HepG2 (cell line): ENCODE data around the gene UQCR11. TPM values are rescaled to one million over a fixed set of nuclear protein-coding genes. Genes with fewer than 3 reads are reported as not detected.

Source experiments
- CBFB ChIP-seq: sonication (generic); formaldehyde crosslinking; IDR thresholded peaks from 2 replicates; pipeline ENCODE4 v1.4.0; 2020; ENCODE audit warnings: missing genetic modification reagents
- CC2D1A ChIP-seq: sonication (generic); formaldehyde crosslinking; IDR thresholded peaks from 2 replicates; pipeline ENCODE4 v1.8.1; 2023; ENCODE audit warnings: mild to moderate bottlenecking, missing genetic modification reagents
- HIVEP1 ChIP-seq: sonication (generic); formaldehyde crosslinking; IDR thresholded peaks from 2 replicates; pipeline ENCODE4 v1.4.0; 2020; ENCODE audit warnings: mild to moderate bottlenecking, missing genetic modification reagents
- HNRNPH1 ChIP-seq: fragments of 200-400 bp; formaldehyde crosslinking; optimal IDR thresholded peaks from 2 replicates; pipeline ENCODE3; 2017; ENCODE audit warnings: mild to moderate bottlenecking, low read depth, low read length
- HOXA3 ChIP-seq: sonication (generic); formaldehyde crosslinking; IDR thresholded peaks from 2 replicates; pipeline ENCODE4 v1.5.0; 2020; ENCODE audit warnings: missing genetic modification reagents
- JARID2 ChIP-seq: sonication (generic); formaldehyde crosslinking; IDR thresholded peaks from 2 replicates; pipeline ENCODE4 v1.8.1; 2023; ENCODE audit warnings: missing genetic modification reagents, inconsistent platforms; ENCODE audit not compliant: insufficient replicate concordance
- KDM5B ChIP-seq: sonication (generic); formaldehyde crosslinking; IDR thresholded peaks from 2 replicates; pipeline ENCODE4 v1.4.0; 2020; ENCODE audit warnings: missing genetic modification reagents, mild to moderate bottlenecking, borderline replicate concordance
- NBN ChIP-seq: fragments of 450-650 bp; conservative IDR thresholded peaks from 2 replicates; pipeline ENCODE4 v1.6.1; 2017
- NFKBIZ ChIP-seq: IDR thresholded peaks from 2 replicates; pipeline ENCODE4 v1.6.1; 2018; ENCODE audit warnings: missing genetic modification reagents, missing compliant biosample characterization
- NR2C2 ChIP-seq: sonication (generic); formaldehyde crosslinking; IDR thresholded peaks from 2 replicates; pipeline ENCODE4 v1.4.0; 2020; ENCODE audit warnings: missing genetic modification reagents, mild to moderate bottlenecking, moderate library complexity, borderline replicate concordance
- NRL ChIP-seq: sonication (generic); formaldehyde crosslinking; IDR thresholded peaks from 2 replicates; pipeline ENCODE4 v1.5.0; 2020; ENCODE audit warnings: missing genetic modification reagents, mild to moderate bottlenecking, moderate library complexity, borderline replicate concordance
- PCBP2 ChIP-seq: fragments of 200-400 bp; formaldehyde crosslinking; optimal IDR thresholded peaks from 2 replicates; pipeline ENCODE3; 2018; ENCODE audit warnings: low read length, low read depth; ENCODE audit not compliant: poor library complexity, severe bottlenecking
- RFX3 ChIP-seq: IDR thresholded peaks from 2 replicates; pipeline ENCODE4 v1.6.1; 2016; ENCODE audit warnings: missing biosample characterization, missing genetic modification reagents
- SETDB1 ChIP-seq: sonication (generic); formaldehyde crosslinking; IDR thresholded peaks from 2 replicates; pipeline ENCODE4 v1.5.1; 2020; ENCODE audit warnings: missing genetic modification reagents, mild to moderate bottlenecking, borderline replicate concordance
- SIN3B ChIP-seq: fragments of 150-350 bp; IDR thresholded peaks from 2 replicates; pipeline ENCODE4 v1.6.1; 2014; ENCODE audit warnings: low read length
- U2AF2 ChIP-seq: fragments of 200-400 bp; formaldehyde crosslinking; IDR thresholded peaks from 2 replicates; pipeline ENCODE4 v1.6.1; 2017; ENCODE audit warnings: low read depth, mild to moderate bottlenecking, low read length
- ZFYVE20 ChIP-seq: sonication (generic); formaldehyde crosslinking; IDR thresholded peaks from 2 replicates; pipeline ENCODE4 v1.8.0; 2023; ENCODE audit warnings: low read depth, mild to moderate bottlenecking, moderate library complexity, missing genetic modification reagents, borderline replicate concordance
- ZNF468 ChIP-seq: sonication (generic); formaldehyde crosslinking; IDR thresholded peaks from 2 replicates; pipeline ENCODE4 v1.8.0; 2022; ENCODE audit warnings: mild to moderate bottlenecking, moderate library complexity, missing genetic modification reagents
- ZNF644 ChIP-seq: IDR thresholded peaks from 2 replicates; pipeline ENCODE4 v1.6.1; 2016; ENCODE audit warnings: low read depth
- ZNF678 ChIP-seq: sonication (generic); formaldehyde crosslinking; IDR thresholded peaks from 2 replicates; pipeline ENCODE4 v1.4.0; 2020; ENCODE audit warnings: mild to moderate bottlenecking, missing genetic modification reagents
- polyA plus RNA-seq, 8 experiments: library from polyadenylated mRNA; depleted of rRNA in 3 of 8; stranded (reverse) in 7 of 8; unstranded in 1 of 8; fragments of >200 nt; fragmentation: Illumina TruSeq in 4 of 8; extraction: Trizol in 4 of 8; gene quantifications; 2 replicates each; pipeline versions ENCODE4 v1.2.1 to v1.2.3, GENCODE V29; 2011 to 2016; ENCODE audit warnings: low read depth in 4 of 8, missing spikeins in 1 of 8, mixed read lengths in 1 of 8; ENCODE audit not compliant: insufficient read depth in 1 of 8
- total RNA-seq, 5 experiments: library from RNA; depleted of rRNA; stranded (reverse); fragments of >200 nt; fragmentation: Illumina TruSeq; extraction: Trizol; gene quantifications; 2 replicates each; pipeline ENCODE4 v1.2.3, GENCODE V29; 2016; ENCODE audit warnings: low read depth in 1 of 5
- TF ChIP-seq, protein P1 (sequence below): IDR thresholded peaks from 2 replicates; pipeline ENCODE4 v1.6.1; 2012; ENCODE audit warnings: inconsistent platforms
- TF ChIP-seq, protein P2 (sequence below): sonication (generic); formaldehyde crosslinking; IDR thresholded peaks from 2 replicates; pipeline ENCODE4 v1.4.0; 2020; ENCODE audit warnings: missing genetic modification reagents, low read depth, mild to moderate bottlenecking, borderline replicate concordance
- TF ChIP-seq, protein P3 (sequence below): sonication (generic); formaldehyde crosslinking; IDR thresholded peaks from 2 replicates; pipeline ENCODE4 v1.4.0; 2020; ENCODE audit warnings: missing genetic modification reagents, borderline replicate concordance
- TF ChIP-seq, protein P4 (sequence below): IDR thresholded peaks from 2 replicates; pipeline ENCODE4 v1.6.1; 2016; ENCODE audit warnings: low read depth, borderline replicate concordance

UQCR11 gene
- total and polyA plus RNA-seq, 2 of the 13 experiments (the other 11 are each of a cell fraction or from before 2014, with no cell fraction given), result 125 to 214 TPM

DNA sequence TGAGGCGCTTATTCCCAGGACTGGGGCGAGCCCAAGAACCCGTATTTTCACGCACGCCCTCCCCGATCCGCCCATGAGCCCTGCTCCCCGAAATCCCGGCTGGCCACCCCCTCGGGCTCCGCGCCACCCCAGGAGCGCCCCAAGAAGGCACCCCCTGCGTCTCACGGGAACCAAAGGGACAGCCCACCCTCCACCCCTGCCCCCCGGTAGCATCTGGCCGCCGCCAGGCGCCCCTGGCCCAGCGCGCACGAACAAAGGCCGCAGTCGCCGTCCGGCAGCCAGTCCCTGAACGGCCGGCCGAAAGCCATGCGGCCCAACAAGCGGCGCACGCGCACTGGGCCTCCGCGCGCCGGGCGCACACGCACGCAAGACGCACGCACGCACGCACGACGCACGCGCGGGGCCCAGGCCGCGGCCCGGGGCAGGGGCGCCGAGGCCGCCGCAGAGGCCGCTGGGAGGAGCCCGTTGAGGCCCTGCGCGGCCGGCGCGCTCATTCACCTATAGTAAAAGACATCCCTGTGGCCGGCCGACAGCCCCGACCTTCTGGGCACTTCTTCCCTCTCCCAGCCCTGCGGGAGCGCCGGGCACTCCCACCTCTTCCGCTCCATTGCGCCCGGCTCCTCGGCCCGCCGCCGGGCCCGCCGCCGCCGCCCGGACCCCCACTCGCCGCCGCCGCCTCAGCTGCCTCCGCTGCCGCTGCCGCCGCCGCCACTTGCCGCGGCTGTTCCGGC is 13.1 kb downstream of the UQCR11 start (continued):
- TF ChIP-seq KDM5B (CRISPR knock-in tag), result peak; percentile 83; the same call in 1 of the 2 replicates
- no peak for TF ChIP-seq U2AF2
- TF ChIP-seq NFKBIZ (CRISPR knock-in tag), result no peak
- TF ChIP-seq HNRNPH1, result no peak
- TF ChIP-seq, protein P1, sequence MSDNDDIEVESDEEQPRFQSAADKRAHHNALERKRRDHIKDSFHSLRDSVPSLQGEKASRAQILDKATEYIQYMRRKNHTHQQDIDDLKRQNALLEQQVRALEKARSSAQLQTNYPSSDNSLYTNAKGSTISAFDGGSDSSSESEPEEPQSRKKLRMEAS, result peak; percentile 98
- TF ChIP-seq ZFYVE20 (CRISPR knock-in tag), result no peak
- TF ChIP-seq, protein P2, sequence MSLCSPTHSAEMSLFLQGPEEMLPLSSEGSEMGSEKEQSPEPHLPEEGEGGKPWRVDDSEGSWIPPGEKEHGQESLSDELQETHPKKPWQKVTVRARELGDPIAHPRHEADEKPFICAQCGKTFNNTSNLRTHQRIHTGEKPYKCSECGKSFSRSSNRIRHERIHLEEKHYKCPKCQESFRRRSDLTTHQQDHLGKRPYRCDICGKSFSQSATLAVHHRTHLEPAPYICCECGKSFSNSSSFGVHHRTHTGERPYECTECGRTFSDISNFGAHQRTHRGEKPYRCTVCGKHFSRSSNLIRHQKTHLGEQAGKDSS, result 0 out of 2 replicates have a peak, but pooled peaks have one; percentile 32
- no peak for TF ChIP-seq JARID2 (CRISPR knock-in tag)
- TF ChIP-seq, protein P3, sequence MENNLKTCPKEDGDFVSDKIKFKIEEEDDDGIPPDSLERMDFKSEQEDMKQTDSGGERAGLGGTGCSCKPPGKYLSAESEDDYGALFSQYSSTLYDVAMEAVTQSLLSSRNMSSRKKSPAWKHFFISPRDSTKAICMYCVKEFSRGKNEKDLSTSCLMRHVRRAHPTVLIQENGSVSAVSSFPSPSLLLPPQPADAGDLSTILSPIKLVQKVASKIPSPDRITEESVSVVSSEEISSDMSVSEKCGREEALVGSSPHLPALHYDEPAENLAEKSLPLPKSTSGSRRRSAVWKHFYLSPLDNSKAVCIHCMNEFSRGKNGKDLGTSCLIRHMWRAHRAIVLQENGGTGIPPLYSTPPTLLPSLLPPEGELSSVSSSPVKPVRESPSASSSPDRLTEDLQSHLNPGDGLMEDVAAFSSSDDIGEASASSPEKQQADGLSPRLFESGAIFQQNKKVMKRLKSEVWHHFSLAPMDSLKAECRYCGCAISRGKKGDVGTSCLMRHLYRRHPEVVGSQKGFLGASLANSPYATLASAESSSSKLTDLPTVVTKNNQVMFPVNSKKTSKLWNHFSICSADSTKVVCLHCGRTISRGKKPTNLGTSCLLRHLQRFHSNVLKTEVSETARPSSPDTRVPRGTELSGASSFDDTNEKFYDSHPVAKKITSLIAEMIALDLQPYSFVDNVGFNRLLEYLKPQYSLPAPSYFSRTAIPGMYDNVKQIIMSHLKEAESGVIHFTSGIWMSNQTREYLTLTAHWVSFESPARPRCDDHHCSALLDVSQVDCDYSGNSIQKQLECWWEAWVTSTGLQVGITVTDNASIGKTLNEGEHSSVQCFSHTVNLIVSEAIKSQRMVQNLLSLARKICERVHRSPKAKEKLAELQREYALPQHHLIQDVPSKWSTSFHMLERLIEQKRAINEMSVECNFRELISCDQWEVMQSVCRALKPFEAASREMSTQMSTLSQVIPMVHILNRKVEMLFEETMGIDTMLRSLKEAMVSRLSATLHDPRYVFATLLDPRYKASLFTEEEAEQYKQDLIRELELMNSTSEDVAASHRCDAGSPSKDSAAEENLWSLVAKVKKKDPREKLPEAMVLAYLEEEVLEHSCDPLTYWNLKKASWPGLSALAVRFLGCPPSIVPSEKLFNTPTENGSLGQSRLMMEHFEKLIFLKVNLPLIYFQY (CRISPR knock-in tag), result peak; percentile 60; the same call in 1 of the 2 replicates
- TF ChIP-seq SETDB1 (CRISPR knock-in tag), result no peak
- TF ChIP-seq, protein P4, sequence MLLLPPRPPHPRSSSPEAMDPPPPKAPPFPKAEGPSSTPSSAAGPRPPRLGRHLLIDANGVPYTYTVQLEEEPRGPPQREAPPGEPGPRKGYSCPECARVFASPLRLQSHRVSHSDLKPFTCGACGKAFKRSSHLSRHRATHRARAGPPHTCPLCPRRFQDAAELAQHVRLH (CRISPR knock-in tag), result no peak; the same call in 1 of the 2 replicates
- no peak for TF ChIP-seq NBN
- TF ChIP-seq RFX3 (CRISPR knock-in tag), result no peak
- TF ChIP-seq CBFB (CRISPR knock-in tag), result peak; percentile 56; the same call in 1 of the 2 replicates
- no peak for TF ChIP-seq SIN3B
- TF ChIP-seq HIVEP1 (CRISPR knock-in tag), result 0 out of 2 replicates have a peak, but pooled peaks have one; percentile 60
- TF ChIP-seq ZNF678 (CRISPR knock-in tag), result 0 out of 2 replicates have a peak, but pooled peaks have one; percentile 72
- no peak for TF ChIP-seq PCBP2
- no peak for TF ChIP-seq CC2D1A (CRISPR knock-in tag)
- no peak for TF ChIP-seq ZNF468 (CRISPR knock-in tag)
- peak; percentile 59 for TF ChIP-seq NR2C2 (CRISPR knock-in tag)
- no peak for TF ChIP-seq NRL
- TF ChIP-seq ZNF644, result no peak
- peak; percentile 68 for TF ChIP-seq HOXA3 (CRISPR knock-in tag)
